Activated CD4-positive, alpha-beta T cell treated with anti-CD3 and anti-CD28 coated beads for 48 hours (primary cell): ENCODE data around the gene TSPOAP1.

Experiments
- DNase-seq: peaks from one replicate; pipeline ENCODE4 v3.0.0-alpha.2; 2020

The TSPOAP1 gene

DNA sequence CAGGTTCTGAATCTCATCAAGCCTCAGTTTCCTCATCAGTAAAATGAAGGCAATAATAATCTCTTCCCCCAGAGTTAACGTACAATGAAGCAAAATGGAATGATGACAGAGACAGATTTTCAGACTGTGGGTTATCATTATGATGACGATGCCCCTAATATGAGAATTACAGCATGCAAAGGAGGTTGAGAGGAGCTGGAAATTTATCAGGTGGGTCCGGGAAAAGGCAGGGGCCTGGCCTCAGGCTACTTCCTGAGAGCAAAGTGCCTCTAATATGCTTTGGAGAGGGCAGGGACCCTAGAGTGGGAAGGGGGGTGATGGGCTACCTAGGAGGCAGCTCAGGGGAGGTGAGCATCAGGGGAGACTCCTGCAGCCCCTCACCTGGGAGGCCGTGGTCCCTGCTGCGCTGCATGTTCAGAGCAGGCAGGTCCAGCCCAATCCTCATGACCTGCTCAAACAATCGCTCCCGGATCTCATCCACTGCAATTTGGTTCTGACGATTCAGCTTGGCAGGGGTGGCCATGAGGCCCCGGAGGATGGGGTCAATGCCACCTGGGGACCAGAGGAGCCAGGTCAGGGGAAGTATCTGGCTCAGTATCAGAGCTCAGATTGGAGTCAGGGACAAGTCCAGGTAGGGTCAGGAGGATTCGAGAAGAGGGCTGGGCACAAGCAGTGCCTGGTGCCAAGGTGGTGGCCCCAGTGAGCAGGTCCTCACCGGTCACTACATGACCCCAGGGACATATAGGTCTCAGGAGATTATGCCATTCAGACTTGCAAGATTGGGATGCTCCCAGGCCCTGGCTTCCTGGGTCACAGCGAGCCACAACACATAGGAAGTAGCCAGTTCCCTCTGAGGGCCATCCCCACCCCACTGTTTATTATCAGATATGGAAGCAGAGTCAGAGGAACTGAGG is 56.0 kb downstream of the TSPOAP1 start:
- DNase-seq, result no peak

DNA sequence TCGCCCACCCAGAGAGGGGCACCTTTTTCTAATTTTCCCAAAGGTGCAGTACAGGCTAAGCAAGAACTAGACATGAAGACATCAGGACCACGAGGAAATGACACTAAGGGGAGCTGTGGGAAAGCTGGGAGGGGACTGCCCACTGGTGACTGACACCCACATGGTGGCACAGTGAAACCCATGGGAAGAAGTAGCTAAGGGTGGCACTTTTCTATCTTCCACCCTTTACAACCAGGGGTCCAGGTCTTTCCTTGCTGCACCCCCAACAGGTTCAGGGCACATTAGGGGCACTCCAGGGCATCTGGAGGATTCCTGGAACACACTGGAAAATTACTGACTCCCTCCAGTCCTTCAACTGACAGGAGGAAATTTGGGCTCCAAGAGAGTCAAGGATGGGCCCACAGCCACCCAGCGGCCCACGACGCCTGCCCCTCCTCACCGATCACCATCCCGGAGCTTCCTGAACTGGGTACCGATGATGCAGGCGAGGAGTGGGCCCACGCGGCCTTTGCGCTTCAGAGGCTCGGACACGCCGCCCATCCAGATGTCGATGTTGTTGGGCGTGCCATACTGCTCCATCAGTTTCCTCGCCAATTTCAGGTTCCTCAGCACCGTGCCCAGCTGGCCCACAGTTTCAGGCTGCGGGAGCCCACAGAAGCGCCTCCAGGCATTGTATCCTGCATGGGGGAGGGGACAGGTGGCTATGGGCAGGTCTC is 57.2 kb downstream of the TSPOAP1 start:
- no peak for DNase-seq

DNA sequence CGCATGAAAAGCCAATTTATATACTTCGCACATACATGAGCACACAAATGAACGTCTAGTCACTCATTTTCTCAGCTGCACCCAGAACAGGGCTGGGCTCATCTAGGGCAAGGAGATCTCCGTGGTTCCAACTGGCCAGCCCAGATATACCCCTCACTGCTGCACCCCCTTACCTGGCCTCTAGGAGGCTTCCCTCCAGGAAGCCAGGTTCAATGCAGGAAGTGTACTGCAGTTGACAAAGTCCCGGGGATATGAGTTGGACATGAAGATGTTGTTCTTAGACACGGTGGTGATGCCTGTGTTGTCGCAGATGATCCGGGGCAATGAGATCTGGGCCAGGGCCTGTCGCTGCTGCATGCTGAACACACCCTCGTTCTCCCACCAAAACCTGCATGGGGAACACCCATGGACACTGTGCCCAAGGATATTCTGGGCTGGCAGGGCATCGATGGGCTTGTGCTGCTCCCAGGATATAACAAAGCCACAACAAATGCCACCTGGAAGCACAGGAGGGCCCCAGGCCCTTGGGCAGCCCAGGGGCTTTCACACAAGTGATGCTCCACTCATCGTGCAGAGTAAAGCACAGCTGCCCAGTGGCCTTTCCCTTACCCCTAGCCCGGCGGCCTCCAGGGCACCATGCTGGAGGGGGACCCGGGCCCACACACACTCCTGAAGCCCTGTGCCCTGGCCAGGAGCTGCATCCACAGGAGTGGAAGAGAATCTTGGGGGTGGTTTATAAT is 57.9 kb downstream of the TSPOAP1 start:
- DNase-seq, result no peak

DNA sequence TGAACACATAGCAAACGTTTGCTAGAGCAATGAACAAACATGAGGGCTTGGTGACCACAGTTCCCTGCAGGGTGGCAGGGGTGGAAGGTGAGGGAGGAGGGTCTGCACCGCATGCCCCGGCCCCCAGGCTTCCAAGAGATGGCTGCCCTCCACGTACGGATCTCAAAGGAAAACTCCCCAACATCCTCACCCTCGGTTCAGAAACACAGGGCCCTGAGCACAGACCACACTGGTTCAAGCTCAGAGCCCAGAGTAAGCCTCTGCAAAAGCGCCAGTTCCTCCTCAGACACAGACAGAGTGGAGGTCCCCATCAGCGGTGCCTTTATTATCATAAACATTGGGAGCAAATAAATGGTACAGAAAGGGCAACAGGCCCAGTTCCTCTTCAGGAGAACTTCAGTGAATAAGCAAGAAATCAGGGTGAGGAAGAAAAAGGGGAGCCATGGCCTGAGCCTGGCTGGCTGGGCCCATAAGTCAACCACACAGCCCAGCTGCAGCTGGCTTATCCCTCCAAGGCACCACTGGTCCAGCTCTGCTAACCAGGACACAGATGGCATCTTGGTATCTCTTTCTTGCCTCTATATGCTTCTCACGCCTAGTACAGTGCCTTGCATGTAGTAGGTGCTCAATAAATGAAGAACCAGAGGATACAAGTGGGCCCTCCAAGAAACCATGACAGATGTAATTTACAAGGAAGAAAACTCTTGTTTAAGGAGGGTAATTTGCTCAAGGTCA is 58.9 kb downstream of the TSPOAP1 start:
- no peak for DNase-seq

DNA sequence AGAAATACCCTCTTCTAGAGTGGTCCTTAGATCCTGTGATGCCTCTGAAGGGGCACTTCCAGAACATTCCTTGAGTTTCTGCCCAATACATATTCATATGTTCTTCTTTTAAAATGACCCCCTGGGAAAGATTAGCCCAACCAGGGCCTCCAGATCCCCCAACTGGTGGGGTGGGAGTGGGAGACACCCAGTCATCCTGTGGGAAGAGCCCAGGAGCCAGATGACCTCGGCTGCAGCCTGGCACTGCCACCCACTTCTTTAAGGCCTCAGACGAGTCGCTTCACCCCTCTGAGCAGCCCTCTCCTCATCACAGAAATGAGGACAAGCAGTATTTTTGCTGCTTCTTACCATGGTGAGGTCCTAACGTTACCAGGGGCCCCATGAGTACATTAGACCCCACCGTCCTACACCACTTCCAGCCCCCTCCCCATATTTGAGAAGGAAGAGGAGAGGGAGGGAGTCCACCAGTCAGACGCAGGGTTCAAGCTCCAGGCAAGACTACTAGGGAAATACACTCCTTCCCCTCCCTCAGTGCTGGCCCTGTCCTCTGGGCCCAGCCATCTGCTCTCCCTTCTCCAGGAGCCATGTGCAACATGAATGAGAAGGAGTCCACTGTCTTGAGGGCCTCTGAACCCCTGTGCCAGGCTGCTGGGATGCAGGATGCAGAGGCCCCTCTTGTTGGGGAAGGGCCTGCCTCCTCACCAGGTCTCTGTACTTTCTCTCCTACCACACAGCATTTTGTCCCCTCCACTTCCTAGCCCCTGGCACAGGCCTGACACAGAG is 59.6 kb downstream of the TSPOAP1 start:
- DNase-seq, result no peak

DNA sequence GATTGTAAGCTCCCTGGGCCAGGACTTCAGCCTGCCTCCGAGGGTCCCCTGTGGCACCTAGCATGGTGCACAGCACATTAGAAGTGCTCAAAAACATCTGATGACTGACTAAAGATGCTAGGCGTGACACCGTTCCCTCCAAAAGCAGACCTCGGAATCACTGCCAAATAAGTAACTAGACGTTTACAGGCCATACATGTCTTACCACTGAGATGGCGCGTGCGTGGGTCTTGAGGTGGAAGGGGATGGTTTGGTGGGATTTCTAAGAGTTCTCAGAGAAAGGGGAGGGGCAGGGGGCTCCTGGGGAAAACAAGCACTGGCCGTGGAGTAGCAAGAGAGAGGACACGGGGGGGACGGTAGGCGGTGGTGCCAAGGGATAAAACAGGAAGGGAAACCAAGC is 60.3 kb downstream of the TSPOAP1 start:
- DNase-seq, result no peak

DNA sequence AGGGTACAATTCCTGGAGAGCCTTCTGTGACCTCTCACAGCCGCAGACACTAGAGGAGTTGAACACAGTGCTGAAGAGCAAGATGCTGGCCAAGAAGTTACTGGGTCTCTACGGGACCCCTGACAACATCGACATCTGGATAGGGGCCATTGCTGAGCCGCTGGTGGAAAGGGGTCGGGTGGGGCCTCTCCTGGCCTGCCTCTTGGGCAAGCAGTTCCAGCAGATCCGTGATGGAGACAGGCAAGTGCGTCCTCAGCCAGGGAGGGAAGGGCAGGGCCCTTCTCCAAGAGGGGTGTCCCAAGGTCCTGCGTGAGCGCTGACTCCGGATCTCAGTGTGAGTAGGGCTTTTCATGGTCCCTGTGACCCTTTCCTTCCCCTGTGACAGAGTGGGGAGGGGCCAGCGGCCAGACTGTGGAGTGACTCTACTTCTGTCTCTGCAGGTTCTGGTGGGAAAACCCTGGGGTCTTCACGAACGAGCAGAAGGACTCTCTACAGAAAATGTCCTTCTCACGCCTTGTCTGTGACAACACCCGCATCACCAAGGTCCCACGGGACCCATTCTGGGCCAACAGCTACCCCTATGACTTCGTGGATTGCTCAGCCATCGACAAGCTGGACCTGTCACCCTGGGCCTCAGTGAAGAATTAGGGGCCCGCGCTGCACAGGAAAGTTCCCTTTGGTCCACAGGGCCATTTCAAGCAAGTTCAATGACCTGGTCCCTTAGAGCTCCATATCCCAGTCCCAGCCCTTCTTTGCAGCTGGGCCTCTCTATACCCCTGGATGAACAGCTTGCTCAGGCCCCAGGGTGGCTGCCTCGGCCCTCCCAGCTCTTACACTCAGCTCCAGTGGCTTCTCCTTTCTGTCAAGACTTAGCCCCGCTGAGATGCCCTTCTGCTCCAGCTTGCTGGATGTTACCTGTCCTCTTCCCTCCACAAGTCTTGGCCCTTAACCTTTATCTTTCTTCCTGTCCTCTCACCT is 61.0 kb downstream of the TSPOAP1 start:
- DNase-seq, result no peak

DNA sequence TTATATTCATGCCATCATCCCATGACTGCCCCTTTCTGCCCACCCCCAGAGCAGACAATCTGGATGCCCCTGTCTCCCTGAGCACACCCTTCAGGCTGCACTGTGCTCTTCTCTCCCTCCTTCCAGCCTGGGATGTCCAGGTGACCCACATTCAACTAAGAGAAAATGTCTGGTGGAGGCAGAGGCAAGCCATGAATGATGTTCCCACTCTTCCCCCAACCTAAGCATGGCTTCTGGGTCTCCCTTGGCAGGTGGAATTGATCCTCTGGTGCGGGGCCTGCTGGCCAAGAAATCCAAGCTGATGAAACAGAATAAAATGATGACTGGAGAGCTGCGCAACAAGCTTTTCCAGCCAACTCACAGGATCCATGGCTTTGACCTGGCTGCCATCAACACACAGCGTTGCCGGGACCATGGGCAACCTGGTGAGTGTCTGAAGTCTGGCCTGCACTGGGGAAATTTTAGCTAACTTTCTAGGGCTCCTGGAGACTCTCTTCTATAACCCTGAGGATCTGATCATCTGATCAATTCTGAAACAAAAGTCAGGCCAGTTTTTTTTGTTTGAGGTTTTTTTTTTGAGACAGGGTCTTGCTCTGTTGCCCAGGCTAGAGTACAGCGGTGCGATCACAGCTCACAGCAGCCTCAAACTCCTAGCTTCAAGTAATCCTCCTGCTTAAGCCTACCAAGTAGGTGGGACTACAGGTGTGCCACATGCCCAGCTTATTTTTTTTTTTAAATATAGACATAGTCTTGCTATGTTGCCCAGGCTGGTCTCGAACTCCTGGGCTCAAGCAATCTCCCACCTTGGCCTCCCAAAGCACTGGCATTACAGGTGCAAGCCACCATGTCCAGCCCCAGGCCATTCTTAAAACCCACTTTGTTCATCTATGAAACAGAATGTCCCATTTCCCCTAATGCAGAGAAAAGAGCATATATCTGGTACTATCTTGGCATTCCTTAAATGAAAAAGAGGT is 62.4 kb downstream of the TSPOAP1 start:
- no peak for DNase-seq

DNA sequence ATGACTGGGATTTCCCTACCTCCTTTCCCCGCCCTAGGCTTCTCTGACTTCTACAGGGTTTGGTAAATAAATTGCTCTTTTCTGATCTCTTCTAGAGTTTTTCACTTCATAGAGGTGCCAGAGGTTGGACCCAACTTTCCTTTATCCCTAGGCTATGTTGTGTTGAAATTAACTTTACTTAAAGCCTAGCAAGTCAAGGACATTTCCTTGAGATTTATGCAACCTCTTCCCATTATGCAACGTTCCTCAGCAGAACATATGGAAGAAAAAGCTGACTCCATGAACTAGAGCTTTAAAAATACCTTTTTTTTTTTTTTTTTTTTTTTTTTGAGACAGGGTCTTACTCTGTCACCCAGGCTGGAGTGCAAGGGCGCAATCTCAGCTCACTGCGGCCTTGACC is 63.3 kb downstream of the TSPOAP1 start:
- DNase-seq, result no peak

DNA sequence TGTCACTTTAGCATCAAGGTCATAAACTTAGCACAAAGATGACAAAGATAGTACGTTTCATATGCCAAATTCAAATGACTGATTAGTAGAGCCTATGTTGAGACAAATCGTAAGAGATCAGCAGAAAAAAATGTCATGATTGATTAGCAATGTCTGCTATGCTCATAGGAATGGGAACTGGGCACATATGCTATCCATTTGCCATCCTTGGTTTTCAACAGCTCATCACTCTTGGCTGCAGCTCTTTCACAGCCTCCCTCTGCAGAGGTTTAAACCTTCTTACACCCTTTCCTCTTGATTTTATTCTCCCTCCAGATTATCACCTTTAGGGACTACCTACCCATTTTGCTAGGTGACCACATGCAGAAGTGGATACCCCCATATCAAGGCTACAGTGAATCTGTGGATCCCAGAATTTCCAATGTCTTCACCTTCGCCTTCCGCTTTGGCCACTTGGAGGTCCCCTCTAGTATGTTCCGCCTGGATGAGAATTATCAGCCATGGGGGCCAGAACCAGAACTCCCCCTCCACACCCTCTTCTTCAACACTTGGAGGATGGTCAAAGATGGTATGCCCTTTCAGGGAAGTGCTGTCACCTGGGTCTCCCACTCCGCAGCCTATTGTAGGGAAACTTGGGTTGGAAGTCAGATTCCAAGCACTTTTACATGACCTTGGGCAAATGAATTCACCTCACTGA is 64.0 kb downstream of the TSPOAP1 start:
- DNase-seq, result no peak

DNA sequence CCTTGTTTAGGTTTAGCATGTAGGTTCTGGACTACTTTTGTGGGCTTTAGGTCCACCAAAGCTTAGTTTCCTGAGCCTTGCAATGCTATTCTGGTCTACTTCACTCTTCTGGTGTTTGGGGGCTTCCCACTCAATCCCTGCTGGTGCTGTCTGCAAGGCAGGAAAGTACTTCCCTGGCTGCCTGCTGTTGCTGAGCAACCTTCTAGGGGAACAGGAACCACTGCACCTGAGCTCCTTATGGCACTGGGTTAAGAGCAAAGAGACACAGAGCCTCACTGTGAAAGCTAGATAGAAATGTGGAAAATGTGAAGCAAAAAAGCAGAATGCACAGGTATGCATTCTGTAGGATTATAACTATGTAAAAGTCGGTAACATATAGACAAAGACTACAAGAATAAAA is 64.8 kb downstream of the TSPOAP1 start:
- DNase-seq, result no peak

DNA sequence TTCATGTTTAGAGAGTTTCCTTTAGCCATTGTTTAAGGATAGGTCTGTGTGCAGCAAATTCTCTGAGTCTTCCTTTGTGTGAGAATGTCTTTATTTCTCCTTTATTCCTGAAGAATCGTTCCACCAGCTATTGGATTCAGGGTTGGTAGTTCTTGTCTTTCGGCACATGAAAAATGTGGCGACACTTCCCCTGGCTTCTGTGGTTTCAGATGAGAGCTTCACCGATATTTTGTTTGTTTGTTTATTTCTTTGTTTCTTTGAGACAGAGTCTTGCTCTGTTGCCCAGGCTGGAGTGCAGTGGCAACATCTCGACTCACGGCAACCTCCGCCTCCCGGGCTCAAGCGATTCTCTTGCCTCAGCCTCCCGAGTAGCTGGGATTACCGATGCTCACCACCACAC is 66.4 kb downstream of the TSPOAP1 start:
- no peak for DNase-seq

DNA sequence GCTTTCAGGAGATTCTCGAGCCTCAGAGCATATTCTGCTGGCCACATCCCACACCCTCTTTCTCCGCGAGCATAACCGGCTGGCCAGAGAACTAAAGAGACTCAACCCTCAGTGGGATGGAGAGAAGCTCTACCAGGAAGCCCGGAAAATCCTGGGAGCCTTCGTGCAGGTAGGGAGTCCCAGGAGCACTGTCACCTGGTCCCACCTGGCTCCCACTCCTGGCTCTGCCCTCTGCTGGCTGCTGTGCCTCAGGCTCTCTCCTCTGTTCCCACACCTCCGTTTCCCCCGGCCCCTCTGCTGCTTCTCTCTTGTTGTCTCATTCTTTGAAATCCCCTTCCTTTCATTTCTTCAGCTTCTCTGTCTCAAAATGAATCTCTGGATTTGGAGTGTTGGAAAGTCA is 73.8 kb downstream of the TSPOAP1 start:
- no peak for DNase-seq

DNA sequence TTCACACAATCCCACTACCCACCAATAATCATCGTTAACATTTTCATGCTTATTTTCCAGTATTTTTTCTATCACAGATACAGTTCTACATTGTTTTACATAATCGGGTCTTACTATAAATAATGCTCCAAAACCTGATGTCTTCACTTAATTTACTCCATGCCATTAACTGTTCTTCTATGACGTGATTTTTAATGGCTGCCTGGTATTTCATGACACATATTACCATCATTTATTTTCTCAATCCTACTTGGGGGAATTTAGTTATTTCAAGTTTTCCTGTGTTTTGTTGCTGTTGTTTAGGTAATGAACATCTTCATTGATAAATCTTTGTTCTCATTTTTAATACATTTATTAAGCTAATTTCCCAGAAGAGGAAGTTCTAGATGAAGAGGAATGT is 75.5 kb downstream of the TSPOAP1 start:
- DNase-seq, result no peak

DNA sequence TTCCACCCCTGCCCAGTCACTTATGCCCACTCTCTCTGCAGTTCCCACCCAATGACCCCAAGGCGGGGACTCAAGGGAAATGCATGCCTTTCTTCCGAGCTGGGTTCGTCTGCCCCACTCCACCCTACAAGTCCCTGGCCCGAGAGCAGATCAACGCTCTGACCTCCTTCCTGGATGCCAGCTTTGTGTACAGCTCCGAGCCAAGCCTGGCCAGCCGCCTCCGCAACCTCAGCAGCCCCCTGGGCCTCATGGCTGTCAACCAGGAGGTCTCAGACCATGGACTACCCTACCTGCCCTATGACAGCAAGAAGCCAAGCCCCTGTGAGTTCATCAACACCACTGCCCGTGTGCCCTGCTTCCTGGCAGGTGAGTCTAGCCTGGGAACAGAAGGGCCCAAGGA is 76.5 kb downstream of the TSPOAP1 start:
- no peak for DNase-seq
